A549 (cell line): ENCODE data around the gene EVI5L. TPM values are rescaled to one million over a fixed set of nuclear protein-coding genes. Genes with fewer than 3 reads are reported as not detected.
A peak's percentile ranks its signal among the peaks of the same experiment; 100 is the strongest.

Source experiments
- ATAC-seq, 2 experiments: fragments of 200-7000 bp in 1 of 2; fragments of >200 bp in 1 of 2; cut with Nextera tagmentation in 1 of 2; cut with Tn5 transposase in 1 of 2; 3 replicates each; pipeline versions ENCODE4 v1.8.0 to v1.9.1; 2018 to 2020; ENCODE audit warnings: mild to moderate bottlenecking in 1 of 2, moderate library complexity in 1 of 2
- CTCF ChIA-PET: fragments of 300-600 bp; sonication (Branson Sonifier 250); formaldehyde crosslinking; extraction: SDS; loops from one replicate; lab custom pipeline; 2021; ENCODE audit warnings: antibody characterized with exemption, inconsistent platforms; lab: Yijun Ruan, JAX
- POLR2A ChIA-PET: fragments of 350-600 bp; formaldehyde crosslinking; extraction: SDS; loops from one replicate; lab custom pipeline; 2021; ENCODE audit warnings: antibody characterized with exemption, inconsistent platforms; lab: Yijun Ruan, JAX
- DNase-seq, 2 experiments: peaks; one replicate each; pipeline versions ENCODE4 v3.0.0 to v3.0.0-alpha.2; 2011 to 2016; ENCODE audit warnings: low read depth in 1 of 2, low spot score in 1 of 2
- FAIRE-seq: peaks from 2 replicates; lab custom pipeline; 2011; peaks lifted over from hg19 to GRCh38; lab: Jason Lieb, UNC
- H3K27ac ChIP-seq, 2 experiments: fragments of >200 bp; sonication (Bioruptor Twin); formaldehyde crosslinking; 3 replicates each; pipeline ENCODE4 v1.5.1; 2016 to 2017
- H3K4me1 ChIP-seq: fragments of >200 bp; sonication (Bioruptor Twin); formaldehyde crosslinking; 3 replicates; pipeline ENCODE4 v1.6.1; 2016
- H3K4me2 ChIP-seq: fragments of >200 bp; sonication (Bioruptor Twin); formaldehyde crosslinking; 3 replicates; pipeline ENCODE4 v1.6.1; 2016
- H3K4me3 ChIP-seq: fragments of >200 bp; sonication (Bioruptor Twin); formaldehyde crosslinking; 3 replicates; pipeline ENCODE4 v1.5.1; 2016
- H3K9me3 ChIP-seq: fragments of >200 bp; sonication (Bioruptor Twin); formaldehyde crosslinking; 3 replicates; pipeline ENCODE4 v1.6.1; 2016
- ATOH8 ChIP-seq: fragments of 250-450 bp; sonication (Bioruptor Pico); IDR thresholded peaks from 2 replicates; pipeline ENCODE4 v1.5.0; 2020; ENCODE audit warnings: low read depth, mild to moderate bottlenecking, moderate library complexity
- CHD4 ChIP-seq: fragments of 200-600 bp; sonication (generic); IDR thresholded peaks from 2 replicates; pipeline ENCODE4 v1.6.1; 2016; ENCODE audit warnings: antibody characterized with exemption, mild to moderate bottlenecking, borderline replicate concordance
- CTCF ChIP-seq: fragments of >200 bp; sonication (Bioruptor Twin); formaldehyde crosslinking; IDR thresholded peaks from 3 replicates; pipeline ENCODE4 v1.5.1; 2016
- EHF ChIP-seq: fragments of 250-450 bp; sonication (Bioruptor Pico); IDR thresholded peaks from 2 replicates; pipeline ENCODE4 v1.5.0; 2020; ENCODE audit warnings: mild to moderate bottlenecking
- EHMT2 ChIP-seq: fragments of 200-600 bp; sonication (generic); IDR thresholded peaks from 2 replicates; pipeline ENCODE4 v1.6.1; 2016; ENCODE audit warnings: antibody characterized with exemption, low read depth, mild to moderate bottlenecking, moderate library complexity
- FOSB ChIP-seq: fragments of 250-450 bp; sonication (Bioruptor Pico); IDR thresholded peaks from 2 replicates; pipeline ENCODE4 v1.5.0; 2020; ENCODE audit warnings: mild to moderate bottlenecking, moderate library complexity
- FOXS1 ChIP-seq: fragments of 250-450 bp; sonication (Bioruptor Pico); IDR thresholded peaks from 2 replicates; pipeline ENCODE4 v1.5.0; 2020; ENCODE audit warnings: mild to moderate bottlenecking, moderate library complexity
- HDAC2 ChIP-seq: fragments of 200-600 bp; sonication (generic); IDR thresholded peaks from 2 replicates; pipeline ENCODE4 v1.6.1; 2016
- HOXB5 ChIP-seq: fragments of 250-450 bp; sonication (Bioruptor Pico); IDR thresholded peaks from 2 replicates; pipeline ENCODE4 v1.5.0; 2020; ENCODE audit warnings: mild to moderate bottlenecking, moderate library complexity
- KDM1A ChIP-seq: fragments of 200-600 bp; sonication (generic); IDR thresholded peaks from 2 replicates; pipeline ENCODE4 v1.6.1; 2016; ENCODE audit warnings: low read depth, mild to moderate bottlenecking
- MAX ChIP-seq: IDR thresholded peaks from 2 replicates; pipeline ENCODE4 v1.6.1; 2012
- MYC ChIP-seq: IDR thresholded peaks from 2 replicates; pipeline ENCODE4 v1.6.1; 2012; ENCODE audit warnings: mild to moderate bottlenecking, inconsistent platforms, low read length, improper control_type of control experiment, borderline replicate concordance
- NR3C1 ChIP-seq: fragments of >200 bp; sonication (Bioruptor Twin); formaldehyde crosslinking; IDR thresholded peaks from 3 replicates; pipeline ENCODE4 v1.6.1; 2017
- RAD21 ChIP-seq, 2 experiments: fragments of >200 bp in 1 of 2; sonication (Bioruptor Twin) in 1 of 2; formaldehyde crosslinking in 1 of 2; IDR thresholded peaks in 1 of 2; conservative IDR thresholded peaks in 1 of 2; 2 replicates in 1 of 2; 3 replicates in 1 of 2; pipeline ENCODE4 v1.6.1; 2012 to 2018; ENCODE audit warnings: inconsistent platforms in 1 of 2
- RARB ChIP-seq: fragments of 250-450 bp; sonication (Bioruptor Pico); IDR thresholded peaks from 2 replicates; pipeline ENCODE4 v1.8.0; 2021; ENCODE audit warnings: mild to moderate bottlenecking, moderate library complexity
- RCOR1 ChIP-seq: fragments of 150-350 bp; IDR thresholded peaks from 2 replicates; pipeline ENCODE4 v1.6.1; 2014; ENCODE audit warnings: antibody characterized with exemption, low read length, low read depth
- REST ChIP-seq: fragments of 200-600 bp; sonication (generic); IDR thresholded peaks from 2 replicates; pipeline ENCODE4 v1.6.1; 2016; ENCODE audit warnings: antibody characterized with exemption, mild to moderate bottlenecking, moderate library complexity
- SMC3 ChIP-seq: fragments of >200 bp; sonication (Bioruptor Twin); formaldehyde crosslinking; IDR thresholded peaks from 3 replicates; pipeline ENCODE4 v1.6.1; 2018; ENCODE audit warnings: inconsistent platforms
- SREBF2 ChIP-seq: fragments of 450-650 bp; IDR thresholded peaks from 2 replicates; pipeline ENCODE4 v1.6.1; 2014; ENCODE audit warnings: mild to moderate bottlenecking, moderate library complexity
- USF2 ChIP-seq: fragments of 450-650 bp; IDR thresholded peaks from 2 replicates; pipeline ENCODE4 v1.6.1; 2014; ENCODE audit warnings: antibody characterized with exemption
- ZSCAN20 ChIP-seq: fragments of 250-450 bp; sonication (Bioruptor Pico); IDR thresholded peaks from 2 replicates; pipeline ENCODE4 v1.8.0; 2022; ENCODE audit warnings: mild to moderate bottlenecking, moderate library complexity
- WGBS: methylation state at CpG from one replicate; pipeline ENCODE4 v1.1.6; 2017; ENCODE audit errors: missing lambda C conversion rate; 5-methylcytosine and 5-hydroxymethylcytosine counted together
- polyA plus RNA-seq, 4 experiments: library from polyadenylated mRNA; depleted of rRNA in 3 of 4; stranded (reverse); fragments of >200 nt; fragmentation: RNase III in 1 of 4; extraction: RNeasy Plus Mini Kit Qiagen cat#74134 plus additional on column Dnase treatment in 1 of 4; gene quantifications; 2 replicates in 3 of 4; 3 replicates in 1 of 4; pipeline ENCODE4 v1.2.3, GENCODE V29; 2011 to 2017

EVI5L gene
- polyA plus RNA-seq, 2 of the 4 experiments (the other 2 are of a cell fraction) = 1.2 to 1.8 TPM

GRCh38 chr19:7852851-7853769, 23.1 kb downstream of the EVI5L start:
- Histone ChIP-seq H3K27ac (no peak overlapping the region), H3K4me2 (peak overlapping the region; percentile 43), H3K4me1 (peaks cover 3% of the 10 kb centered on the region; the same call in 1 of the 3 replicates), H3K9me3 (no peaks in the 10 kb centered on the region), H3K4me3 (no peak overlapping the region)
- ATAC-seq (peak; percentile 76 to 95), FAIRE-seq (no peak), DNase-seq (peak; percentile 75 to 78)
- no peak for TF ChIP-seq FOXS1 (CRISPR knock-in tag)
- TF ChIP-seq MAX = 0 out of 2 replicates have a peak, but pooled peaks have one; percentile 17
- TF ChIP-seq SMC3 = peak; percentile 56; the same call in 2 of the 3 replicates
- peak; percentile 70 to 76 for TF ChIP-seq RAD21 (conservative IDR thresholded peaks at IDR 0.05 in 1 of 2, IDR thresholded peaks at IDR 0.05 in 1 of 2)
- TF ChIP-seq CTCF = peak; percentile 71
- TF ChIP-seq EHMT2 = no peak
- WGBS = 34% methylated on average over 8 of the region's 45 CpGs
- ChIA-PET CTCF (interaction anchor here (0.6 to 3.7 kb wide), 26 partner anchors 8 to 400 kb away, joined by 3 to 23 read pairs (median 4); partner anchors contain the start of genes EVI5L, MAP2K7, SNAPC2 and TIMM44), POLR2A (interaction anchor here (1.5 kb wide), 1 partner anchor 16 kb away, joined by 5 read pairs; no protein-coding TSS in a partner anchor)

GRCh38 chr19:7853770-7854128, 23.7 kb downstream of the EVI5L start:
- no peak overlapping the region for H3K27ac ChIP-seq
- FAIRE-seq = no peak
- 79% methylated on average over 11 of the region's 12 CpGs for WGBS
- CTCF ChIA-PET = interaction anchor here (0.6 to 3.7 kb wide), 19 partner anchors 8 to 400 kb away, joined by 3 to 23 read pairs (median 6); partner anchors contain the start of genes EVI5L, MAP2K7, SNAPC2 and TIMM44
- POLR2A ChIA-PET = no interaction called here
- TF ChIP-seq MYC = no peak
- TF ChIP-seq REST = no peak
- TF ChIP-seq EHF (CRISPR knock-in tag) = no peak
- H3K4me1 ChIP-seq = peaks cover 3% of the 10 kb centered on the region; the same call in 1 of the 3 replicates
- peak; percentile 11 to 47; a peak in 3 of 6 replicates for ATAC-seq
- peak overlapping the region; percentile 43; the same call in 2 of the 3 replicates for H3K4me2 ChIP-seq
- DNase-seq = no peak
- H3K9me3 ChIP-seq = no peaks in the 10 kb centered on the region
- H3K4me3 ChIP-seq = no peak overlapping the region

- no peak overlapping the region for H3K4me2 ChIP-seq
- peaks cover 3% of the 10 kb centered on the region; the same call in 1 of the 3 replicates for H3K4me1 ChIP-seq
- DNase-seq (no peak), ATAC-seq (no peak), FAIRE-seq (no peak)
- no peak overlapping the region for H3K4me3 ChIP-seq
- POLR2A ChIA-PET = no interaction called here
- no peak overlapping the region for H3K27ac ChIP-seq
- WGBS = 78% methylated on average over 15 of the region's 26 CpGs
- CTCF ChIA-PET = interaction anchor here (0.7 to 1.8 kb wide), 2 partner anchors 14 to 1736 kb away, joined by 4 to 6 read pairs; no protein-coding TSS in a partner anchor
- TF ChIP-seq CHD4 (no peak), KDM1A (no peak), FOSB (CRISPR knock-in tag) (no peak), USF2 (no peak), SMC3 (no peak), ZSCAN20 (no peak), RAD21 (conservative IDR thresholded peaks at IDR 0.05 in 1 of 2, IDR thresholded peaks at IDR 0.05 in 1 of 2) (no peak), ATOH8 (CRISPR knock-in tag) (no peak), HOXB5 (no peak), HDAC2 (no peak), NR3C1 (no peak), RARB (CRISPR knock-in tag) (no peak), SREBF2 (no peak), RCOR1 (no peak)
- H3K9me3 ChIP-seq = no peaks in the 10 kb centered on the region
Measured at GRCh38 chr19:7855426-7856108, 25.5 kb downstream of the EVI5L start.
